ENCODE data around the gene CTBS.
"Not testable (repeated sequence)": the region's sequence is repeated elsewhere in the genome, so short reads cannot be mapped to it uniquely, and the experiment has no call there.

The CTBS gene, protein sequence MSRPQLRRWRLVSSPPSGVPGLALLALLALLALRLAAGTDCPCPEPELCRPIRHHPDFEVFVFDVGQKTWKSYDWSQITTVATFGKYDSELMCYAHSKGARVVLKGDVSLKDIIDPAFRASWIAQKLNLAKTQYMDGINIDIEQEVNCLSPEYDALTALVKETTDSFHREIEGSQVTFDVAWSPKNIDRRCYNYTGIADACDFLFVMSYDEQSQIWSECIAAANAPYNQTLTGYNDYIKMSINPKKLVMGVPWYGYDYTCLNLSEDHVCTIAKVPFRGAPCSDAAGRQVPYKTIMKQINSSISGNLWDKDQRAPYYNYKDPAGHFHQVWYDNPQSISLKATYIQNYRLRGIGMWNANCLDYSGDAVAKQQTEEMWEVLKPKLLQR

DNA sequence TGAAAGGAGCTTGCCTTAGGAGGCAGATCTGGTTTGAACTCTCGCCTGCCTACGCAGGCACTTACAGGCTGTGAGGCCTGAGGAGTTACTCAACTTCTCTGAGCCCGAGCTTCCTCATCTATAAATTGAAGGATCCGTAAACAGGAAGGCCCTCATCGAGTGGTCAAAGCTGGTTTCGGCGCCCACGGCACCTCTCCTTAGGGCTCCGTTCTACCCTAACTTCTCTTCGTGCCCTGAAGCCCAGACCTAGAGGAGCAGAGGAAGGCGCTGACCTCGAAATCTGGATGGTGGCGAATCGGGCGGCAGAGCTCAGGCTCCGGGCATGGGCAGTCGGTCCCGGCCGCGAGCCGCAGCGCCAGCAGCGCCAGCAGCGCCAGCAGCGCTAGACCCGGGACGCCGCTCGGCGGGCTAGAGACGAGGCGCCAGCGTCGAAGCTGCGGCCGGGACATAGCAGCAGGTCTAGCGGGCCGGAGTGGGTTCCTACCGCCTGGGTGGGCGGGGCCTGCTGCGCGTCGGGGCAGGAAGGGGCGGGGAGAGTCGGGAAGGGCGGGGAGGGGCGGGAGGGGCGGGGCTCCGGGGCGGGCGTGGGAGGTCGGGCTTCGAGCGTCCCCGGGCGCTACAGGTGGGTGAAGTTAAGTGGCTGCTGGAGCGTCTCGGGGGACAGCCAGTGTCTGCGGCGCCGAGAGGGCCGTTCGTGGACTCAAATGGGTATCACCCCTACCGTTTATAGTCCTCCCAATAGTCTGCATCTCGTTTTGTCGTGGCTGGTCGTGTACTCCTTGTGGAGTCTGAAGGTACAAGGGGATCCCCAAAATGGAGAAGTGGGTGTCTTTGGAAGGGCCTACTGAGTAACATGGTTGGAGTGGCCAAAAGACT, at the start of gene CTBS:
CTBS (minus strand) TSS at position 474 of the 876 bp plus-strand sequence; CDS start at position 449, 25 bp downstream.
- DNase-seq: peak; percentile 88

DNA sequence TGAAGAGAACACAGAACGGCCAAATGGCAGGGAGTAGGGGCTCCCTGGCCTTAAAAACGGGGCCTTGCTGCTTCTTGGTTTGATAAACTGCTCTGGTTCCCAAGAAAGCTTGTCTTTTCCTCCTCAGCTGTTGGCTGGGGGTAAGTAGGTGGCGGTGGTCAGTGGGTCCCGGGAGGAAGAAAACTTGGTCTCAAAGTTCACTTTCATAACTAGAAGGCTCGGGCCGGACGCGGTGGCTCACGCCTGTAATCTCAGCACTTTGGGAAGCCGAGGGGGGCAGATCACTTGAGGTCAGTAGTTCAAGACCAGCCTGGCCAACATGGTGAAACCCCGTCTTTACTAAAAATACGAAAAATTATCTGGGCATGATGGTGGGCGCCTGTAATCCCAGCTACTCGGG, 47.3 kb upstream of the CTBS start:
- no peak for DNase-seq

DNA sequence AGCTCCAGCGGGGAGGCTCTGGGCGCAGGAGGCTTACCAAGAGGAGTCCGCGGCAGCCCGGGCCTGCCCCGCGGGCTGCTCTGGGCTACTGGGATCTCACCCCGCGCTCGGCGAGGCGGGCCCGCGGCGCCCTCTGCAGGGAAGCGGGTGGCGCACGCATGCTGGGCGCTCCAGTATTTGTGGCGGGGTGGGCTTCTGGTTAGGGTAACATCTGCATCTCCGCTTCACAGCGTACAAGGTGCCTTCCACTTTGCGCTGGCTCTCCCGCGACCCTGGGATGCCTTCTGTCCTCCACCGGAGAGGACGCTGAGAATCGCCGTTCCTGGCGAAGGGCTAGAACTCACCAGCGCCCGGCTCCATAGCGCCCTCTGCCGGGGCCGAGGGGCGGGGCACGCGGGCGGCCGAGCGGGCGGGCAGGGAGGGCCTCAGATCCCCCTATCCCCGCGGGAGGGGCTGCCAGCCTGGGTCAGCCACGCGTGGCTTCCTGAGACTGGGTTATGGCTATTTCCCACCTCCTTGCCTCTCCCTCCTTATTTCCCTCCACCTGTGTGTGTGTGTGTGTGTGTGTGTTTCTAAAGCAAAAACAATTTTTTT, 46.6 kb upstream of the CTBS start:
- peak; percentile 49 for DNase-seq

DNA sequence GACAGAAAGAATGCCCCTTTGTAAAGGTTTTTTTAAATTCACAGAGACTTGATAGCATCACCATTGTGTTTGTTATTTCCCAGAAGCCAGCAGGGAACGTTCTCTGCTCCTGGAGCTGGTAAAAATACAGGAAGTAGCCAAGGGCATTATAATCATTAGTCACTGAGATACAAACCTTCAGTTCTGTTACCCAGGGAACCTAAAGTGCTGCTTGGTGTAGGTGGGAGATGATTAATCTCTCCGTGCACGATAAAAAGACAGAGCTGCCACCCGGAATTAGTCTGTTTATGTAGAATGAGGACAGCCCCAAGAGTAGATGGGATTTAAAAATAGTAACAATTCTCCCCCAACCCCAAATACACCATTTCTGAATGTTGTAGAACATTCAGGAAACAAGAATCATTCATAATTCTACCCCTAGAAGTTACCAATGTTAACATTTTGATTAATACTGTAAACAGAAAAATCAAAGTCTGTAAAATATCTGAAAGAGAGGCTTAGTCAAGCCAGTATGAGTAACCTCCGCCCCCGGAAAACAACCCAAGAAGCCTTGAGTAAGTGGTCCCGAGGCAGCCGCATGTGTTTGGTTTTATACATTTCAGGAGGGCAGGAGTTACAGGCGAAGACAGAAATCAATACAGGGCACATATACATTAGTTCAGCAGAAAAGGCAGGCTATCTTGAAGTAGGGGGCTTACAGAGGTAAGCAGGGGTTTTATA, 45.3 kb upstream of the CTBS start:
- peak; percentile 1 for DNase-seq

DNA sequence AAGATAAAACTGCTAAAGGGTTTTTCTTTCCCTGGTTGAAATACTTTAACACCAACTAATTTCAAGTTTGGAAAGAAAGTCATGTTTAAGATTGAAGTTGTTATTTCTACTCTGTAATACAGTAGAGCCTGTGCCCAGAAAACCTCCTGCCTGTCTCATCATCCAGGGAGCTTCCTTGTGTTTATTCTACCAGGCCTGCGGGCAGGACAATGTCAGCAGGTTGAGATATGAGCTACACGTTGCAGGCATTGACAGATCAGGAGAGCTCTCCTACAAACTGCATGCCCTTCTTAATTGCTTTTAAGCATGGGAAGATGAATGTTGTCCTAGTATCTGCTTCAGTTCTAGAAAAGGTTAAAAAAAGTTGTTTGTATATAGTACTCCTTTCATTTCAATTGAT, 43.1 kb upstream of the CTBS start:
- no peak for DNase-seq

DNA sequence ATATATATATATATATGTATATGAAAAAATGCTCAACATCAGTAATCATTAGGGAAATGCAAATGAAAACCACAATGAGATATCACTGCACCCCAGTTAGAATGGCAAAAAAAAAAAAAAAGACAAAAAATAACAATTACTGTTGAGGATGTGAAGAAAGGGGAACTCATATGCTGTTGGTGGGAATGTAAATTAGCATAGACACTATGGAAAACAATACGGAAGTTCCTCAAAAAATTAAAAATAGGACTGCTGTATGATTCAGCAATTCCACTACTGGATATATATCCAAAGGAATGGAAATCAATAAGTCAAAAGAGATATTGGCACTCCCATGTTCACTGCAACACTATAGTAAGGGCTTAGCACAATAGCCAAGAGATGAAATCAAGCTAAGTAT, 41.5 kb upstream of the CTBS start:
- DNase-seq: no peak

DNA sequence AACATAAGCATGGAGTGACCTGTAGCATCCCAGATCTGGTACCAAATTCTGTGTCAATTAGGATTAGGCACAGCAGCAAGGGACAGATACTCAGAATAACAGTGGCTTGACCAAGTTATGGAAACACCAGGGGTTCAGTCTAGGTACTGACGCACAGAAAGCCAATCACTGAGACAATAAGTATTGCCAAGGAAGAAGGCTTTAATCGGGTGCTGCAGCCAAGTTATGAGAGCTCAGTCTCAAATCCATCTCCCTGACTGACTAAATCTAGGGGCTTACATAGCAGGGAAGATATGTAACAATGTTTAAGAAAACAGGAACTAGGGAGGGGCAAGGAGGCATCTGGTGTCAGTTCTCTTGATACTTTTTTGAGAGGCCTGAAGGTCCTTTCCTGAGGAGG, 39.6 kb upstream of the CTBS start:
- DNase-seq: no peak

DNA sequence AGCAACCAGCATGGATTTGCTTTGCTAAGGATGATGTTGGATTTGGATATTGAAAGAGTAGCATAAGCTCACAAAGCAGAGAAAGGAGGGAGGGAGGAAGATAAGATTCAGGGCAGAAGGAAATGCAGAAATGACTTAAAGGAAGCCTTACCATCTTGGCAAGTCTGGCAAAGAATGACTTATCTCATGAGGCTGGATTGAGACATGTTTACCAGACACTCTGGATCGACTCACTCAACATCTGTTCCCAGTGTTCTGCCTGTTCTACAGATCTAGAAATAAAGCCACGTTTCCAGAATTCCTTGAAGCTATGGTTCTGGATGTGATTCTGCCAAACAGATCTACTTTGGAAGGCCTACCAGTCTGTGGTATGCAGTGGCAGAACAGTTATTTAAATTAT, 38.8 kb upstream of the CTBS start:
- no peak for DNase-seq

DNA sequence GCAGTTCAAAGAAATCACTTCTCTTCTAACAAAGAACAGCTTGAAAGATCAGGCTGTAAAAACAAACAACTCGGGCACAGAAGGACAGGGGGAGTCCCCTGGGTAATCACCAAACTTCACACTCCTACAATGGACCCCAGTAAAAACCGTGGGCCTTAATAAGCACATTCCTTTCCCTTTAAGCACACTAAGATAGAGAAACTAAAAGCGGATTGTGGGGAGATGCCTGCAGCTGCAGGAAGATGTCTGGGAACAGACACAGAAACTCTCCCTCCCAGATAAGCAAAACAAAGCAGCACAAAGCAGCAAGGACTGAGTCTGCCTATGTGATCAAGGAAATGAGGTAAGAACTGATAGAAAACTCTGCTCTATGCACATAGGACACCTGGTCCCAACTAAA, 37.6 kb upstream of the CTBS start:
- DNase-seq: no peak

DNA sequence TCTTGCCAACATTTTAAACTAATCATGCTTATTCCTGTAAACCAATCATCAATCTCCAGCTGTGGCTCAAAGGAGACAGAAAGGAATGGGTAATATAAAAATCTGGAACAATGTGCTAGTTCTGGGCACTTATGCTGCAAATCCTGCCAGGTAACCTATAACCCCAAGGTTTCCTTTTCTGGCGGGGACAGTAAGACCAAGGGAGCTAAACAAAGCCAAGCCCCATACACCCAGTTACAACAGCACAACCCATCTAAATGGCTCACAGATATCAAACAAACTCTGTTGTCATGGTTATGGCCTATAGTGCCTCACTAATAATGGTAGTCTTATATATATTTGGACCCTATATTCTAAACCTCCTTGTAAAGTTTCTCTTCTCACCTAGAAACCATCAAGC, 36.9 kb upstream of the CTBS start:
- DNase-seq: no peak

DNA sequence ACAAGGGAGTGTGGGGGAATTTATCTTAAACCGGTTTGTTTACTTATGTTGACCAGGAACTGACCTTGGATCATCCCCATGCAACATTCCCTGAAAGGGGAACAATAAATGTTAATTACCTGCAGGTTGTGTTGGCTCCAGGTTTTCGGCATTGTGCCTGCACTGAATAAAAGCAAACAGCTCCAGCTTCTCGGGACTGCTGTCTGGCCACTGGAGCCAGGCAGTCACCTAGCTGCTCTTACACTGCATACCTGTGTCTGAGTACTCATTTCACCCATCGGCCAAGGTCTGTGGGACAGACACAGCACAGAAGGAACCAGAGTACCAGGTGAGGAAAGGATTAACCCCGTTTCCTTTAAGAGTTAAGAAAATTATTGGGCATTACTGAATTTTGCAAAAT, 32.7 kb upstream of the CTBS start:
- DNase-seq: no peak

DNA sequence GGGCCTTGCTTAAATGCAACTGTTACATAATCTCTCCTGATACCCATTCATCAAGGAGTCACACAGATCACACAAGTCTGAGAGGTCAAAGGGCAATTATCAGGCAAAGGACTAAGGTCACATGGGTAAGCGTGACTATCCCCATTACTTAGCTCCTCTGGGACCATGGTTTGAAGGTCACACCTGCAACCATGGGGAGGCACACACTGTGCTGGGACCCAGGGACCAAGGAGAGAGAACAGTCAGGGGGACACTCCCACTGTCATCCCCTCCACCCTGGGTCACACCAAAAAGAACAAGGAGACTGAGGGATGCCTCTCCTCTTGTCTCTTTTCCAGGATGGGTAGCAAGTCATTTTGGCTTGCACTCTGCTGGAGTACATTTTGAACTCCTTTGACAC, 30.9 kb upstream of the CTBS start:
- no peak for DNase-seq

DNA sequence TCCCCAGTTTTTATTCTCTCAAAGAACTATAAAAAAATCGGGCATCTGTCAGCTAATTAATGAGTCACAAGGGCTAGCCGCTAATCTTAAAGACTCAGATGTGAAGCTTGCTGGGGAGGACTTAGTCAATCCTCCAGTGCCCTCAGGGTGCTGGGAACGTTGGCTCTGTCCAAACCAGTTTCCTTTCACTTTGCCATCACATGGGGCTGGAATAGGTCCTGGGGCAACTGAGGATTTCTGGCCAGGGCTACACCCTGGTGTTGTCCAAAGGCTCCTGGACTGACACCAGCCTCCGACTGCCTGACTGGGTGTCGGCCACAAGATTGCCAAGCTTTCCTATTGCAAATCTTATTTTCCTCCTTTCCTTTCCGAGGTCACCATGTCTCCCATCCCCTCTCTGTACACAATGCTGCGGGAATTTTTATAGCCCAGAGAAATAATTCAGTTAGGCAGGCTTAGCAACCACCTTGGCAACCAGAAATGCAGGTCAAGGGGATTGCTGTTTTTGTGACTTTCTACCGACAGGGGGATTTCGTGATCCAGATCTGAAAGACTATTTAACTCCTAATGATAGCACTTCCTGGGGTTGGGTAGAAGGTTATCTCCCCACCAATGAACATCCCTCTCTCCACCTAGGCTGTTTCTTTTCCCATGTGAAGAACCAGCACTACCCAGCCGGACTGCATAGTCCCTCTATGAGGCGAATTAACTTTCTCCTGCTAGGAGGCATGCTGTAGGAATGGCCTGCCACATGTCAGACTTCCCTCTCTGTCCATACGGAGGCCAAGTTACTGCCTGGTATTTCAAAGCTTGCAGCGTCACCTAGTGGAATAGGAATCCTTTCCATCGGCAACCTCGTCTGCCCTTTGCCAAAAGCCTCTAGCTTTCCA, 29.9 kb upstream of the CTBS start:
- no peak for DNase-seq

DNA sequence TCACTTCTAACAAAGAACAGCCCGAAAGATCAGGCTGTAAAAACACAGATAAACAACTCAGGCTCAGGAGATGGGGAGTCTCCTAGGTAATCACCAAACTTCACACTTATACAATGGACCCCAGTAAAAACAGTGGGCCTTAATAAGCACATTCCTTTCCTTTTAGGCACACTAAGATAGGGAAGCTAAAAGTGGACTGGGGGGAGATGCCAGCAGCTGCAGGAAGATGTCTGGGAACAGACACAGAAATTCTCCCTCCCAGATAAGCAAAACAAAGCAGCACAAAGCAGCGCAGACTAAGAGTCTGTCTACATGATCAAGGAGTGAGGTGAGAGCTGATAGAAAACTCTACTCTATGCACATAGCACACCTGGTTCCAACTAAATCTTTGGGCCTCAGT, 29.0 kb upstream of the CTBS start:
- no peak for DNase-seq

DNA sequence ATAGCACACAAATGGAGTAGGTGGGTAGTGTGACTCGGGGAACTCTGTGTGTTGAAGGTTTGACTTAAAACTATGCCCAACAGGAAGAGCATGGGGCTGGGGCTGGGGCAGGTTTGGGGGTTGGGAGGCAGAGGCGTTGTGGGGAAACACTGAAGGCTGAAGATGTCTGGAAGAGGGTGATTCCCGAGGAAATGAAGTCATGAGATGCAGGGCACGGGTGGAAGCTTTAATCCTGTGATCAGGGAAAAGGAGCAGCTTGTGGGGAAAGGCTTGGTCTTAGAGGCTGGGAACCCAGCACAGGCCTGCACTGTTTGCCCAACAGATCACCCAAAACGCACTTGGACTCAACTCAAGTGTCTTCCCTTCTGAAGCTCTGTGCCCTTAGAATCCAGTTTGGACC, 26.6 kb upstream of the CTBS start:
- no peak for DNase-seq

DNA sequence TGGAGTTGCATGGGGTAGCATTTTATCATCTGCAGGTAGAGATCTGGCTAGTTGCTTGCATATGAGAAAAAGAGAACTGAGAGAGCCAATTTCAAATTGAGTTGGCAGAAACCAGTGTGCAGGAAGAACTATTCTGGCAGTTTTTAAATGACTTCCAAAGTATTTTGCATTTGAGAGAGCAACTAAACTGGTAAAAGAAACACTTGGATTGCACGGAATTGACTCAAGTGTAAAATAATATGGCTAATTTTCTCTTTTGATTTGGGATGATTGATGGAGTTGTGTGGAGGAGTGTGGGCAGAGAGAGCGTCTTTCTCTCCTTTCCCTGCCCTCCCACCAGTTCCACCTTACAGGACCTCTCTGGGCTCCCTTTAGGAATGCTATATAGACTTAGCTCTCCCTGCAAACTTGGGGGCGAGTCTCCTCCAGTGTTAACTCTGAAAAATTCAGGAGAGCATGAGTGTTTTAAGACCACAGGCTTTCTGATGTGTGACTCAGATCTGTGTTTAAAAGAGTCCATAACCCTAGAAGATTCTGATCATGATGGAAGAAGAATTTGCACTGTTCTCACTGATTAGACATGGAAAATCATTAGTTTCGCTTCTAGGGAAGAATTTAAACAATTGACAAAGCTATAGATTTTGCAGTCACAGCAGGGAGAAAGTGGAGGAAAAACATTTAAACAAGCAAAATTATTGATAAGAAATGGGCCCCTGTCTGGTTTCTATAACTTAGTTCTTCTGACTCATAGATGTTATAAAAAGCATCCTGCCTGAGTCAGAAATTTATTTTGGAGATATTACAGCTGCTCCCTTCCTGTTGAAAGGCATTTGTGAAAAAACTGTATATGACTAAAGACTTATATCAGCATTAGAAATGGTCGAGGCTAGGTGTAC, 24.9 kb upstream of the CTBS start:
- DNase-seq: no peak

DNA sequence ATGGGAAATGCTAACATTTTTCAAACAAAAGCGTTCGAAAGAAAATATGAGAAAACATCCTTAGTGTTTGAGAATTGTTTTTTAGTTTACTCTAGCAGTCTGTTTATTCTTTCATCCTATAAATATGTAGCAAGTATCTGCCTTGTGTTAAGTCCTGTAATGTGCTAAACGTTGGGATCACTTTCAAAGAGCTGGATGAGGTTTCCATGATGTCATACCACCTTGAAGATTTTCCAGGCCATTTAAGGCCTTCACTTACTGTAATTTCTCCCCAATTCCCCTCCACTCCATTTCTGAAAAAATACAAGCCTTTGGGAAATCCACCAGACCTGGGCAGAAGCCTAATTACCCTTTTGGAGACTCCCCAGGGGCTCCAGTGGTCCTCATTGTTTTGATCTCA, 24.2 kb upstream of the CTBS start:
- no peak for DNase-seq

DNA sequence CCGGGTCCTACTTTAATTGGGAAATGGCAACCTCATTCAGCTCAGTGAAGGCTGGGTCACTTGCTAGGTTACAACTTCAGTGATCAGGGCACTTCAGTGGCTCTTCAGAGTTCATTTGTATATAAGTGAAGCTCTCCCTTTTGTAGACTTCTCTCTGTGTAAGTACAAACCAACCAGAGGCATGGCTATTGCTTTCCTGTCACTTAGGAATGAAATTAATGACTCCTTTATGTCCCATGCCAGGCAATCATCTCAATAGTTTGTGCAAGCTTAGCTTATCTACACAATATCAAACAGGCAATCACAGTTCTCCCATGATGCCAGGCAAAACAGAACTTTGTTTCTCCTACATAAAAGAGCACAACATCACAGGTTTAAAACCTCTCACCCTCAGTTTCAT, 22.8 kb upstream of the CTBS start:
- no peak for DNase-seq

DNA sequence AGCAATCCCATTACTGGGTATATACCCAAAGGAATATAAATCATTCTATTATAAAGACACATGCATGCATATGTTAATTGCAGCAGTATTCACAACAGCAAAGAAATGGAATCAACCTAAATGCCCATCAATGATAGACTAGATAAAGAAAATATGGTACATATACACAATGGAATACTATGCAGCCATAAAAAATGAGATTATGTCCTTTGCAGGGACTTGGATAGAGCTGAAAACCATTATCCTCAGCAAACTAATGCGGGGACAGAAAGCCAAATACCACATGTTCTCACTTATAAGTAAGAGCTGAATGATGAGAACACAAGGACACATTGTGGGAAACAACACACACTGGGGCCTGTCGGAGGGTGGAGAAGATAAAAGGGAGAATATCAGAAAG, 20.7 kb upstream of the CTBS start:
- DNase-seq: not testable (repeated sequence)

DNA sequence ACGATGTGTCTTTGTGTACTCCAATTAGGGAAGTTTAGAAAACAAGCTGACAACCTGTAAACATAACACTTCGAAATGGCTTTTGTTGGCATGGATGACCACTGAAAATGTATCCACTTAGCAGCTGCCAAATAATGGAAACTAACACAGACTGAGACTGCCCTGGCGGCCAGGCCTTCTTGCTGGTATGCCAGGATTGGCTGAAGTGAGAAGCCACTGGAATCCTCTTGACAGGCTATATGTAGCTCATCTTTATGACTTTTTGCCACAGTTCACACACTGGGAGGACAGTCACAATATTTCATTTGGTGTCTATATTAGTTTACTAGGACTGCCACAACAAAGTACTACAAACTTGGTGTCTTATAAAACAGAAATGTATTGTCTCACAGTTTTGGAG, 12.9 kb upstream of the CTBS start:
- DNase-seq: no peak

DNA sequence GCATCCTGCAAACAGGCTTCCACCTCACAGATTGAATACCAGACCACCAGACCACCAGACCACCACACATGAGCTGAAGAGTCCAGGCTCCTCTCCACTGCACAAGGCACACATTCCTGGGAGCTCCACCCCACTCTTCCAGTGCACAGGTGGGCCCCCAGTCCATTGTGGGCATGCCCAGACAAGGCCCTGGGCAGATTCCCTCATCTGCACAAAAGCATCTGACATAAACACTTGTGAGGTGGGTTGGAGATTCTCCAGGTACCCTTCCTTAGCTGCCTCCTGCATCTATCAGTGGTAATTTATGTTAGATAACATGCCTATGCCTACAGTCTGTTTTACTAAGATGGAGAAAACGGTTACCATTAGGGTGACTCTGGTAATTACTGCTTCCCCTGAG, 11.6 kb upstream of the CTBS start:
- no peak for DNase-seq

Data from NCI-H1105 (cell line).